Right lobe of liver (tissue), 6 donors: ENCODE results near the gene HNRNPM. TPM values are rescaled to one million over a fixed set of nuclear protein-coding genes. Genes with fewer than 3 reads are reported as not detected.

Experiments
- ATAC-seq, 4 donors: fragments of 200-7000 bp; cut with Tn5 transposase; one replicate each; pipeline ENCODE4 v1.9.1; 2020; ENCODE audit warnings: mild to moderate bottlenecking in 4 of 4, moderate library complexity in 4 of 4
- DNase-seq, 3 donors: peaks; one replicate each; pipeline ENCODE4 v3.0.0-alpha.2; 2020
- H3K27ac ChIP-seq, 3 donors: fragments of 200-600 bp; one replicate each; pipeline ENCODE4 v1.8.0; 2022
- H3K27me3 ChIP-seq, 2 donors: fragments of 200-600 bp; one replicate each; pipeline ENCODE4 v1.8.0; 2022
- H3K36me3 ChIP-seq, 4 donors: fragments of 200-600 bp; sonication (generic) in 1 of 4; one replicate each; pipeline versions ENCODE4 v1.5.1 to v1.8.0; 2017 to 2022; ENCODE audit warnings: control low read depth in 1 of 4
- H3K4me1 ChIP-seq, 4 donors: fragments of 200-600 bp; sonication (generic) in 1 of 4; one replicate each; pipeline versions ENCODE4 v1.5.1 to v1.8.0; 2017 to 2022; ENCODE audit warnings: control low read depth in 1 of 4
- H3K4me3 ChIP-seq, 3 donors: fragments of 200-600 bp; one replicate each; pipeline ENCODE4 v1.8.0; 2022
- H3K9me3 ChIP-seq, 4 donors: fragments of 200-600 bp; sonication (generic) in 1 of 4; one replicate each; pipeline versions ENCODE4 v1.5.1 to v1.8.0; 2017 to 2022; ENCODE audit warnings: control low read depth in 1 of 4
- CTCF ChIP-seq, 4 donors: fragments of 200-600 bp in 3 of 4; fragments of 450-650 bp in 1 of 4; IDR thresholded peaks; one replicate each; pipeline versions ENCODE4 v1.5.1 to v1.8.0; 2016 to 2022; ENCODE audit warnings: antibody characterized with exemption in 4 of 4, mild to moderate bottlenecking in 2 of 4
- POLR2A ChIP-seq: fragments of 450-650 bp; IDR thresholded peaks from one replicate; pipeline ENCODE4 v1.6.1; 2017; ENCODE audit warnings: antibody characterized with exemption, mild to moderate bottlenecking
- WGBS: methylation state at CpG from one replicate; pipeline ENCODE4 v1.1.6; 2018; ENCODE audit warnings: low coverage, low lambda C conversion rate; ENCODE audit not compliant: insufficient coverage; ENCODE audit errors: missing lambda C conversion rate; 5-methylcytosine and 5-hydroxymethylcytosine counted together
- intact Hi-C, 2 donors: fragments of 100-400 bp; cut with DNase I; formaldehyde crosslinking; loops; one replicate each; pipeline versions ENCODE4 v1.11.2 to v1.14.1; 2022
- total RNA-seq, 6 experiments: library from RNA; depleted of rRNA in 2 of 6; stranded (reverse); fragments of >200 nt in 2 of 6; fragmentation: NEBNext Ultra II Directional in 3 of 6; extraction: Animal tissue kit (Norgen Biotek cat#: 25700) in 3 of 6; gene quantifications; one replicate each; pipeline versions ENCODE4 v1.1.0 to v1.2.4, GENCODE V29; 2016 to 2023
- donor health status: DM: no; HTN: yes; CAD: no.
- donor health status: DM: no; HTN: no; CAD: no.
- donor health status: DM: no; HTN: no; CAD: no.
- donor health status: DM: no; HTN: yes; CAD: no.
- donor health status: DM: no; HTN: yes; CAD: no.

HNRNPM gene
- total RNA-seq, 6 experiments from 2014 or later = 31.8 to 82.5 (median 58.6) TPM

- 86% methylated on average over 10 of the region's 16 CpGs for WGBS
- H3K36me3 ChIP-seq = peaks cover 6 to 67% (median 42%) of the 10 kb centered on the region in 4 donors
- H3K27ac ChIP-seq = peak overlapping the region in 1 of 3 donors; percentile 16
- no peak for ATAC-seq
- intact Hi-C loops = no loop called here
- no peak for DNase-seq
- no peaks in the 10 kb centered on the region for H3K4me1 ChIP-seq
- H3K9me3 ChIP-seq = no peaks in the 10 kb centered on the region
- H3K27me3 ChIP-seq = no peaks in the 10 kb centered on the region
- no peak for TF ChIP-seq POLR2A
- TF ChIP-seq CTCF (IDR thresholded peaks at IDR 0.05) = no peak
- no peak overlapping the region for H3K4me3 ChIP-seq
Measured at GRCh38 chr19:8486661-8487136, 41.9 kb downstream of the HNRNPM start.

- DNase-seq (no peak), ATAC-seq (peak; percentile 32 to 59 (median 38))
- 55% methylated on average over 6 of the region's 13 CpGs for WGBS
- H3K4me3 ChIP-seq = no peak overlapping the region
- TF ChIP-seq POLR2A = no peak
- H3K27me3 ChIP-seq = no peaks in the 10 kb centered on the region
- H3K4me1 ChIP-seq = no peaks in the 10 kb centered on the region
- no peaks in the 10 kb centered on the region for H3K9me3 ChIP-seq
- H3K27ac ChIP-seq = peak overlapping the region in 2 of 3 donors; percentile 3 to 16
- H3K36me3 ChIP-seq = peaks cover 6 to 67% (median 42%) of the 10 kb centered on the region in 4 donors
- intact Hi-C loops = no loop called here
Measured at GRCh38 chr19:8487137-8487851, 42.5 kb downstream of the HNRNPM start.

GRCh38 chr19:8488365-8488764, 43.6 kb downstream of the HNRNPM start:
- no peak overlapping the region for H3K4me3 ChIP-seq
- H3K9me3 ChIP-seq = no peaks in the 10 kb centered on the region
- WGBS = 76% methylated on average over 15 of the region's 15 CpGs
- DNase-seq = no peak
- no peaks in the 10 kb centered on the region for H3K4me1 ChIP-seq
- no peaks in the 10 kb centered on the region for H3K27me3 ChIP-seq
- H3K27ac ChIP-seq = no peak overlapping the region
- ATAC-seq = no peak
- H3K36me3 ChIP-seq = peaks cover 6 to 59% (median 40%) of the 10 kb centered on the region in 4 donors
- no peak for TF ChIP-seq CTCF (IDR thresholded peaks at IDR 0.05)
- no peak for TF ChIP-seq POLR2A
- intact Hi-C loops = no loop called here

GRCh38 chr19:8489561-8490394, 45.0 kb downstream of the HNRNPM start:
- 63% methylated on average over 5 of the region's 25 CpGs for WGBS
- H3K9me3 ChIP-seq = no peaks in the 10 kb centered on the region
- TF ChIP-seq POLR2A = no peak
- TF ChIP-seq CTCF (IDR thresholded peaks at IDR 0.05) = no peak
- intact Hi-C loops = no loop called here
- no peaks in the 10 kb centered on the region for H3K4me1 ChIP-seq
- peaks cover 6 to 48% (median 33%) of the 10 kb centered on the region in 4 donors for H3K36me3 ChIP-seq
- no peak overlapping the region for H3K27ac ChIP-seq
- H3K27me3 ChIP-seq = no peaks in the 10 kb centered on the region
- ATAC-seq (peak in 1 of 4 donors; percentile 4), DNase-seq (peak in 1 of 3 donors; percentile 42)
- H3K4me3 ChIP-seq = no peak overlapping the region

- intact Hi-C loops = no loop called here
- Histone ChIP-seq H3K36me3 (peaks cover 6 to 42% (median 30%) of the 10 kb centered on the region in 4 donors), H3K27me3 (no peaks in the 10 kb centered on the region), H3K4me1 (no peaks in the 10 kb centered on the region), H3K4me3 (no peak overlapping the region), H3K9me3 (no peaks in the 10 kb centered on the region), H3K27ac (no peak overlapping the region)
- TF ChIP-seq POLR2A = no peak
- TF ChIP-seq CTCF (IDR thresholded peaks at IDR 0.05) = no peak
- peak in 1 of 4 donors; percentile 5 for ATAC-seq
- peak in 1 of 3 donors; percentile 48 for DNase-seq
- no CpG with 5 or more reads among the region's 24 CpGs for WGBS
Measured at GRCh38 chr19:8490395-8490760, 45.6 kb downstream of the HNRNPM start.
